BLaER1 (cell line): ENCODE data around the gene LRRC45.
A peak's percentile ranks its signal among the peaks of the same experiment; 100 is the strongest.

Experiments
- H3K27ac ChIP-seq: shearing (Covaris generic); formaldehyde crosslinking; 2 replicates; pipeline ENCODE4 v1.8.1; 2022
- H3K27me3 ChIP-seq: shearing (Covaris generic); formaldehyde crosslinking; 2 replicates; pipeline ENCODE4 v1.8.1; 2022
- H3K36me3 ChIP-seq: shearing (Covaris generic); formaldehyde crosslinking; 2 replicates; pipeline ENCODE4 v1.8.1; 2022
- H3K4me1 ChIP-seq: shearing (Covaris generic); formaldehyde crosslinking; 2 replicates; pipeline ENCODE4 v1.8.1; 2022
- H3K4me2 ChIP-seq: shearing (Covaris generic); formaldehyde crosslinking; 2 replicates; pipeline ENCODE4 v1.8.1; 2022
- H3K4me3 ChIP-seq: shearing (Covaris generic); formaldehyde crosslinking; 2 replicates; pipeline ENCODE4 v1.8.1; 2022
- H3K9ac ChIP-seq: shearing (Covaris generic); formaldehyde crosslinking; 2 replicates; pipeline ENCODE4 v1.8.1; 2022
- H3K9me3 ChIP-seq: shearing (Covaris generic); formaldehyde crosslinking; 2 replicates; pipeline ENCODE4 v1.8.1; 2022
- H4K20me1 ChIP-seq: shearing (Covaris generic); formaldehyde crosslinking; 2 replicates; pipeline ENCODE4 v1.8.1; 2022
- Cebpa-rat ChIP-seq: shearing (Covaris generic); IDR thresholded peaks from 2 replicates; pipeline ENCODE4 v1.8.1; 2022

LRRC45 gene

DNA sequence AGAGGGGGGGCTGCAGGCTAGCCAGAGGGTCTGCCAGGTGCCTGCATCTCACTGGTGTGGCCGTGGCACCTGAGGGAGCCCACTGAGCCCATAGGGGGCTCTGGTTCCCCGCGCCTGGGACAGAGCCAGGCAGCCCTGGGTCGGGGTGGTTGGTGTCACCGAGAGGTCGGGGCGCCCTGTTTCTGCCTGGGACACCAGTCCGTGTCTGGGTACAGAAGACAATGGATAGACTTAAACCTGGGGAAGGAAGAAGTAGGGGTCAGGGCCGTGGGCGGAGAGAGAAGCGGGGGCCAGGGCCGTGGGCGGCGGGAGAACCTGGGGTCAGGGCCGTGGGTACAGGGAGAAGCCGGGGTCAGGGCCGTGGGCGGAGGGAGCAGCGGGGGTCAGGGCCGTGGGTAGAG lies 25.5 kb downstream of the LRRC45 start:
- no peak overlapping the region for H3K27ac ChIP-seq
- H4K20me1 ChIP-seq: peaks cover 18% of the 10 kb centered on the region
- no peaks in the 10 kb centered on the region for H3K27me3 ChIP-seq
- H3K4me1 ChIP-seq: peaks cover 26% of the 10 kb centered on the region
- no peak overlapping the region for H3K9ac ChIP-seq
- no peak overlapping the region for H3K4me2 ChIP-seq
- no peak overlapping the region for H3K4me3 ChIP-seq
- H3K9me3 ChIP-seq: no peaks in the 10 kb centered on the region
- H3K36me3 ChIP-seq: peaks cover 45% of the 10 kb centered on the region
- no peak for TF ChIP-seq Cebpa-rat

- no peak overlapping the region for H3K4me3 ChIP-seq
- TF ChIP-seq Cebpa-rat: no peak
- no peak overlapping the region for H3K27ac ChIP-seq
- peaks cover 51% of the 10 kb centered on the region for H3K36me3 ChIP-seq
- H3K9me3 ChIP-seq: no peaks in the 10 kb centered on the region
- peaks cover 31% of the 10 kb centered on the region for H3K4me1 ChIP-seq
- H4K20me1 ChIP-seq: peaks cover 23% of the 10 kb centered on the region
- H3K9ac ChIP-seq: no peak overlapping the region
- H3K4me2 ChIP-seq: no peak overlapping the region
- no peaks in the 10 kb centered on the region for H3K27me3 ChIP-seq
Observed at GRCh38 chr17:82049106-82049505, 26.0 kb downstream of the LRRC45 start.

DNA sequence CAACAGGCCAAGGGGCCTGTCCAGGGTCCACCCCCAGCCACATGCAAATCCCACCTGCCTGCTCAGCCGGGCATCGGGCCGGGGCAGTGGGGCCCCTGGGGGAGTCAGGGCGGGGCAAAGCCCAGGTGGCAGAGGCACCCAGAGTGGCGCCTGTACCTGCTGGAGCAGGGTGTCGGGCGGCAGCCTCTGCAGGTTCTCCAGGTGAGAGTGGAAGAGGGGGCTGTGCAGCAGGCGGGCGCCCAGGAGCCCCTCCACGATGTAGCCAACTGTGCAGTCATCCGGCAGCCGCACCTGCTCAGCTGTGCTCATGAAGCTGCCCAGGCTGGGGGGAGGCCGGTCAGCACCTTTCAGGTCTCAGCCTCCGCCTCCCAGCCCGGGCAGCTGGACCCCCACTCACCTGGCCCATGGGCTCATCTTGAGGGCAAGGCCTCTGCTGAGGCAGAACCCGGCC lies 26.4 kb downstream of the LRRC45 start:
- no peak overlapping the region for H3K4me3 ChIP-seq
- peaks cover 28% of the 10 kb centered on the region for H4K20me1 ChIP-seq
- no peak overlapping the region for H3K27ac ChIP-seq
- no peak for TF ChIP-seq Cebpa-rat
- peaks cover 55% of the 10 kb centered on the region for H3K36me3 ChIP-seq
- peaks cover 35% of the 10 kb centered on the region for H3K4me1 ChIP-seq
- H3K4me2 ChIP-seq: no peak overlapping the region
- H3K27me3 ChIP-seq: no peaks in the 10 kb centered on the region
- H3K9ac ChIP-seq: no peak overlapping the region
- no peaks in the 10 kb centered on the region for H3K9me3 ChIP-seq

DNA sequence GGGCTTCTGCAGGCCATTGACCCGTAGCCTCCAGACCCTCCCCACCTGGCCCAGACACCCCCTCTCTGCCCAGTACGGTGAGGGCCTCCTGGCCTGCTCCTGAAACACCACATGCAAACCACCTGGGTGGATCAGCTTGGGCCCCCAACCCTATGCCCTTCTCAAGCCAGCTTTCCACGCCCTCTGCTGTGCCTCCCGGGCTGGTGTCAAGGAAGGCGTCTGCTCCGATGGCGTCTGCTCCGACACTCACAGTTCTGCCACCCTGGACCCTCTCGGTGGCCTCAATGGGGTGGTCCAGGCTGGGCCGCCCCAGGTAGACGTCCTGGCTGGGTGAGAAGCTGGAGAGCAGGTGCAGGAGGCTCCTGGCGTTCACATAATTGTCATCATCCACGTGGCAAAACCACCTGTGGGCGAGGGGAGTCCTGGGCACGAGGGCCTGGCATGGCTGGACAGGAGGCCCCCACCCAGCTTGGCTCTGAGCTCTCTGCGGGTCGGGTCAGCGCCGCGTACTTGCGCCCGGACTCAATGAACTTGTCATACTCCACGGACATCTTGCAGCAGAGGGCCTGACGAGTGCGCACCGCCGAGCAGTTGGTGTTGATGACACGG lies 27.2 kb downstream of the LRRC45 start:
- H3K4me3 ChIP-seq: peak overlapping the region; percentile 98
- H4K20me1 ChIP-seq: peaks cover 35% of the 10 kb centered on the region
- TF ChIP-seq Cebpa-rat: no peak
- peak overlapping the region; percentile 88 for H3K9ac ChIP-seq
- H3K27ac ChIP-seq: no peak overlapping the region
- peaks cover 42% of the 10 kb centered on the region for H3K4me1 ChIP-seq
- H3K4me2 ChIP-seq: peak overlapping the region; percentile 98
- H3K9me3 ChIP-seq: no peaks in the 10 kb centered on the region
- no peaks in the 10 kb centered on the region for H3K27me3 ChIP-seq
- H3K36me3 ChIP-seq: peaks cover 62% of the 10 kb centered on the region

- Histone ChIP-seq H3K36me3 (peaks cover 69% of the 10 kb centered on the region), H3K27me3 (no peaks in the 10 kb centered on the region), H3K4me3 (peak overlapping the region; percentile 98), H3K27ac (peak overlapping the region; percentile 78), H3K4me2 (peak overlapping the region; percentile 98), H4K20me1 (peaks cover 40% of the 10 kb centered on the region), H3K4me1 (peaks cover 42% of the 10 kb centered on the region), H3K9ac (peak overlapping the region; percentile 88), H3K9me3 (no peaks in the 10 kb centered on the region)
- no peak for TF ChIP-seq Cebpa-rat
Observed at GRCh38 chr17:82050761-82051641, 27.9 kb downstream of the LRRC45 start.

DNA sequence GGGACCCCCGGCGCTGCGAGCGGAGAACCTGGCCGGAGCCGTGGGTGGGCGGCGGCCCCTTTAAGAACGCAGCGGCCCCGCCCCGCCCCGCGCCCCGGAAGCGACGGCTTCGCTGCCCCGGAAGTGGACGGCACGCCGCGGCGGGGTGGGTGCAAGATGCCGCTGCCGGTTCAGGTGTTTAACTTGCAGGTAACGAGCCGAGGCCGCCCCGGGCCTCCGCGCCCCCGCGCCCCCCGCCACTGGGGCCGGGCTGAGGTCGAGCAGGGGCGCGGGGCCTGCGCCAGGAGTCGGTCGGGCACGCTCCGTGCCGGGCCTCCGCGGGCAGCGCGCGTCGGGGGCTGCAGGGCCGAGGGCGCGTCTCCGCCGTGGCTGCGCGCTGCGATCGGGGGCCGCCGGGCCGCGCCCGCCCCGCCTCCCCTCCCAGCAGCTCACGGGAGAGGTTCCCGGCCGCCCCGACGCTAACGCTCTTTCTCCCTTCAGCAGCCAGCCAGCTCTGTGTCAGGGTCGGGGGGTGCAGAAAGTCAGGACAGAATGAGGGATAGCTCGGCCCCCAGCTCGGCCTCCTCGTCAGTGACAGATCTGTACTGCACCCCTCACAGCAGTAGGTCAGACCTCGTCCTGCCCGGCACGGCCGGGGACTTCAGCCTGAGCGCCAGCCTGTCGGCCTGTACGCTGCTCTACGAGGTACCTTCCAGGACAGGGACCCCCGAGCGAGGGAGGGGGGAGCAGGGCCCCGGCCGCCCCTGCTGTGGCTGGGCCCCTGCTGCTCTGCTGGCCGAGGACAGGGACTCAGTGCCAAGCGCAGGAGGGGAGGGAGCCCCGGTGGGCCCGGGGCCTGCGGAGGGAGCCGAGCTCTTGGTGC lies 28.9 kb downstream of the LRRC45 start, which contains the start of the genes GPS1 and RFNG:
Gene GPS1 (plus strand): TSS at position 123 of the 862 bp plus-strand sequence. CDS start 34 bp downstream, at position 157.
Gene RFNG (minus strand): TSS at position 36 of the 862 bp plus-strand sequence. CDS start 45 bp downstream, outside the sequence.
- peaks cover 74% of the 10 kb centered on the region for H3K36me3 ChIP-seq

GRCh38 chr17:82052638-82053059 lies 29.5 kb downstream of the LRRC45 start:
- H3K36me3 ChIP-seq: peaks cover 74% of the 10 kb centered on the region
- no peak for TF ChIP-seq Cebpa-rat
- H3K4me3 ChIP-seq: peak overlapping the region; percentile 98
- peaks cover 57% of the 10 kb centered on the region for H4K20me1 ChIP-seq
- peak overlapping the region; percentile 98 for H3K4me2 ChIP-seq
- no peaks in the 10 kb centered on the region for H3K27me3 ChIP-seq
- peak overlapping the region; percentile 78 for H3K27ac ChIP-seq
- peak overlapping the region; percentile 88 for H3K9ac ChIP-seq
- H3K4me1 ChIP-seq: peaks cover 51% of the 10 kb centered on the region
- H3K9me3 ChIP-seq: no peaks in the 10 kb centered on the region

More for the DNA sequence above, 28.9 kb downstream of the LRRC45 start, which contains the start of the genes GPS1 and RFNG:
- Histone ChIP-seq H3K4me3 (peak within 1 kb of the TSS; percentile 98), H3K4me2 (peak within 1 kb of the TSS; percentile 98), H3K4me1 (peaks cover 45% of the 10 kb centered on the region), H3K27me3 (no peaks in the 10 kb centered on the region), H3K9ac (peak within 1 kb of the TSS; percentile 88), H3K27ac (peak within 1 kb of the TSS; percentile 78), H4K20me1 (peaks cover 50% of the 10 kb centered on the region), H3K9me3 (no peaks in the 10 kb centered on the region)
- TF ChIP-seq Cebpa-rat: no peak

- Histone ChIP-seq H3K9ac (peak overlapping the region; percentile 88), H3K4me2 (peak overlapping the region; percentile 98), H3K27me3 (no peaks in the 10 kb centered on the region), H4K20me1 (peaks cover 61% of the 10 kb centered on the region), H3K4me1 (peaks cover 55% of the 10 kb centered on the region), H3K9me3 (no peaks in the 10 kb centered on the region), H3K27ac (no peak overlapping the region), H3K36me3 (peaks cover 74% of the 10 kb centered on the region), H3K4me3 (peak overlapping the region; percentile 98)
- no peak for TF ChIP-seq Cebpa-rat
Observed at GRCh38 chr17:82053130-82053529, 30.0 kb downstream of the LRRC45 start.
